Stimulated activated CD4-positive, alpha-beta T cell treated with anti-CD3 and anti-CD28 coated beads, Interleukin-4, amount 100 ng/mL, for 1 hour (primary cell): Measurements from ENCODE around the gene CKAP2.
"Not testable (repeated sequence)": the region's sequence is repeated elsewhere in the genome, so short reads cannot be mapped to it uniquely, and the experiment has no call there.

Experiments
- DNase-seq: peaks from one replicate; pipeline ENCODE4 v3.0.0-alpha.2; 2020

CKAP2 gene, protein sequence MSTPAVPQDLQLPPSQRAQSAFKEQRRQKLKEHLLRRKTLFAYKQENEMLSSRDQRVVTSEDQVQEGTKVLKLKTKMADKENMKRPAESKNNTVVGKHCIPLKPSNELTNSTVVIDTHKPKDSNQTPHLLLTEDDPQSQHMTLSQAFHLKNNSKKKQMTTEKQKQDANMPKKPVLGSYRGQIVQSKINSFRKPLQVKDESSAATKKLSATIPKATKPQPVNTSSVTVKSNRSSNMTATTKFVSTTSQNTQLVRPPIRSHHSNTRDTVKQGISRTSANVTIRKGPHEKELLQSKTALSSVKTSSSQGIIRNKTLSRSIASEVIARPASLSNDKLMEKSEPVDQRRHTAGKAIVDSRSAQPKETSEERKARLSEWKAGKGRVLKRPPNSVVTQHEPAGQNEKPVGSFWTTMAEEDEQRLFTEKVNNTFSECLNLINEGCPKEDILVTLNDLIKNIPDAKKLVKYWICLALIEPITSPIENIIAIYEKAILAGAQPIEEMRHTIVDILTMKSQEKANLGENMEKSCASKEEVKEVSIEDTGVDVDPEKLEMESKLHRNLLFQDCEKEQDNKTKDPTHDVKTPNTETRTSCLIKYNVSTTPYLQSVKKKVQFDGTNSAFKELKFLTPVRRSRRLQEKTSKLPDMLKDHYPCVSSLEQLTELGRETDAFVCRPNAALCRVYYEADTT

DNA sequence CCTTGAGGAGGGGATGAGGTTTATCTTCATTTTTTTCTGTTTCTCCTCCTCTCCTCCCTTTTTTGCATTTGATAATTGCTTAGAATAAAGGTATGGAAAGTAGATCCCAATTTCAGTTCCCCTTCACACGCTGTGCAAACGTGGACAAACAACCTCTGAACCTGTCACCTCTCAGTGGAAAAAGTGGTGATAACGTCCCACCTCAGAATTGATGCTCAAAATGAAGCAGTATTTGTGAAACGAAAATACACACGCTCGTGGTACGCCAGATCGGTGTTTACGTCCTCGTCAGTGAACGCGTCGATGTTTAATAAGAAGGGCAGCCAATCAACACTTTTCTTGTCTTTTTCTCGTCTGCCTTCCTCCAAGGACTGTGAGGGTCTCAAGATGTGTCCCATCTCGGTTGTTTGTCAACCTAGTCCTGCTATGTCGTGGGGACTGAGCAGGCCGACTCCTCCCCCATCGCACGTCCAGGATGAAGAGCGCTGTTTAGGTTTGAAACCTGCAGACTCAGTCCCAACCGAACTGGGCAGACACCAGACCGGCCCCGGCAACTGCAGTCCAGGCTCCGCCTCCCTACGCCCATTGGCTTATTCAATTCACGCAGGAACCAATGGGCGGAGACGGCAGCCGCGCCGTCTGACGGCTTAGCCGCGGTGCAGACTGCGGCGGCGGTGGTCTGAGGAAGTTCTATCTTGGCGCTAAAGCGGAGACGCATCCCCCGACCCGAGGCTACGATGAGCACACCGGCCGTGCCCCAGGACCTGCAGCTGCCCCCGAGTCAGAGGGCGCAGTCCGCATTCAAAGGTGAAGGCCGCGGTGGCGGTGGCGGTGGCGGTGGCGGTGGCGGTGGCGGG, at the start of gene CKAP2:
Gene CKAP2, plus strand, starts transcription at position 659 of the 857 bp plus-strand sequence. Its CDS starts 79 bp downstream, at position 738.
- peak; percentile 93 for DNase-seq

DNA sequence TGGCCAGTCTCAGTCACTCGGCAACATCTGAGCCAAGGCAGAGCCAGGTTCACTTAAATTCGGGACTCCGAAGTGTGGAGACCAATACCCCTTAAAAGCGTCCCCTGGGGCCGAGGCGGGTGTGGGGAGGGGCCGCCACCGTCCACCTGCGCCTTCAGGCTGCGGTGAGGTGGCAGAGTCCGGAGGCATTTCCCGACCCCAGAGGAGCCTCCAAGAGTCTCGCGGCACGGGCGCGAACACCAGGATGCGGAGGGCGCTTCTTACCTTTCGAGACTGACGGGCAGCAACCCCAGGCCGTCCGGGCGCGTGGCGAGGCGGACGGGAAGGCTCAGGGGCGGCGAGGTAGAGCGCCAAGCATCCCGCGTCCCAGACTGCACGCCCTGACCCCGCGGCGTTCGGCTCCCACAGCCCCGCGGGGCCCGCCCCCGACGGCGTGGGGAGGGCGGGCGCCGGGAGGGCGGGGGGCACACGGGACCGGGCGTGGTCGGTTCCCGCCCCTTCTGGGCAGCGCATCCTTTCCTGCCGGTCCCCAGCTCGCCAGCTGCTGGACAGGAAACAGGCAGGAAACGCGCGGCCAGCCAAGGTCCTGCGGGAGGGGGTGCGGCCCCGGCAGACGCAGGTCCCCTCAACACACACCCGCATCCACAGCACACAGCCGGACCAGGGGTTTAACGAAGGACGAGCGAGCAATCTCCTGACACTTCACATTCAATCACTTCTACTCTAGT, 49.3 kb upstream of the CKAP2 start, which contains the start of gene THSD1:
Gene THSD1, minus strand, starts transcription at position 406 of the 728 bp plus-strand sequence. CDS start 3,572 bp downstream, outside the sequence.
- DNase-seq = peak; percentile 9

DNA sequence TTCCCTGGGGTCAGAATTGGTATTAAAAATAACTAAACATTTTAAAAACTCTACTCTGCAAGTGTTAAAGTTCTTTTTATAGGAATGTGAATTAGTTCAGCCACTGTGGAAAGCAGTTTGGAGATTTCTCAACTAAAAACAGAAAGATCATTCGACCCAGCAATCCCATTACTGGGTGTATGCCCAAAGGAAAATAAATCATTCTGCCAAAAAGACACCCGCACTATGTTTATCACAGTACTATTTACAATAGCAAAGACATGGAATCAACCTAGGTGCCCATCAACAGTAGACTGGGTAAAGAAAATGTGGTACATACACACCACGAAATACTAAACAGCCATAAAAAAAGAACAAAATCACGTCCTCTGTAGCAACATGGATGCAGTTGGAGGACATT, 48.6 kb upstream of the CKAP2 start:
- no peak for DNase-seq

DNA sequence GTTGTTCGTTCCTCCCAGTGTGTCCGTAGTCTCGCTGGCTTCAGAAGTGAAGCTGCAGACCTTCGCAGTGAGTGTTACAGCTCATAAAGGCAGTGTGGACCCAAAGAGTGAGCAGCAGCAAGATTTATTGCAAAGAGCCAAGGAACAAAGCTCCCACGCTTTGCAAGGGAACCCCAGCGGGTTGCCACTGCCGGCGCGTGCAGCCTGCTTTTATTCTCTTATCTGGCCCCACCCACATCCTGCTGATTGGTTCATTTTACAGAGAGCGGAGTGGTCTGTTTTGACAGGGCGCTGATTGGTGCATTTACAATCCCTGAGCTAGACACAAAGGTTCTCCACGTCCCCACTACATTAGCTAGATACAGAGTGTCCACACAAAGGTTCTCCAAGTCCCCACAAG, 47.8 kb upstream of the CKAP2 start:
- not testable (repeated sequence) for DNase-seq

DNA sequence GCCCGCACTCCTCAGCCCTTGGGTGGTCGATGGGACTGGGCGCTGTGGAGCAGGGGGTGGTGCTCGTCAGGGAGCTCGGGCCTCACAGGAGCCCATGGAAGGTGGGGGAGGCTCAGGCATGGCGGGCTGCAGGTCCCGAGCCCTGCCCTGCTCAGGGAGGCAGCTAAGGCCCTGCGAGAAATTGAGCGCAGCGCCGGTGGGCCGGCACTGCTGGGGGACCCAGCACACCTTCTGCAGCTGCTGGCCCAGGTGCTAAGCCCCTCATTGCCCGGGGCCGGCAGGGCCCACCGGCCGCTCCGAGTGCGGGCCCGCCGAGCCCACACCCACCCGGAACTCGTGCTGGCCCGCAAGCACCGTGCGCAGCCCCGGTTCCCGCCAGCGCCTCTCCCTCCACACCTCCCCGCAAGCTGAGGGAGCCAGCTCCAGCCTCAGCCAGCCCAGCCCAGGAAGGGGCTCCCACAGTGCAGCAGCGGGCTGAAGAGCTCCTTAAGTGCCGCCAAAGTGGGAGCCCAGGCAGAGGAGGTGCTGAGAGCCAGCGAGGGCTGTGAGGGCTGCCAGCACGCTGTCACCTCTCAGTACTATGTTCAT, 47.1 kb upstream of the CKAP2 start:
- DNase-seq = not testable (repeated sequence)

DNA sequence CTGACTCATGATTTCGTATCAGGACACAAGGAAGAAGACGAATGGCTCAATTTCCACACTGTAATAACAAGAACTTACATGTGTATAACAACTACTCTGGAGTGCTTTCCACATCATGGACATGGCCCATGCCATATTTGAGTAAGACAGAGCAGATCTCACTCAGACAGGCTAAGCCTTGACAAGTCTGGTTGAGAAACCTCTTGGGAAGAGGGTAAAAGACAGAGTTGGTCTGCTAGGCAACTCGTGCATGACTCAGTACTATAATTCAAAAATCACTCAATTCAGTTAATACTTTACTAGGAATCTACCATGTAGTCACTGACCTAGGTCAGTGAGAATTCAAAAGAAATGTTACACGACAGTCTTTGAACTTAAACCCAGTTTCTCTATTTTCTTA, 43.6 kb upstream of the CKAP2 start:
- DNase-seq = no peak

DNA sequence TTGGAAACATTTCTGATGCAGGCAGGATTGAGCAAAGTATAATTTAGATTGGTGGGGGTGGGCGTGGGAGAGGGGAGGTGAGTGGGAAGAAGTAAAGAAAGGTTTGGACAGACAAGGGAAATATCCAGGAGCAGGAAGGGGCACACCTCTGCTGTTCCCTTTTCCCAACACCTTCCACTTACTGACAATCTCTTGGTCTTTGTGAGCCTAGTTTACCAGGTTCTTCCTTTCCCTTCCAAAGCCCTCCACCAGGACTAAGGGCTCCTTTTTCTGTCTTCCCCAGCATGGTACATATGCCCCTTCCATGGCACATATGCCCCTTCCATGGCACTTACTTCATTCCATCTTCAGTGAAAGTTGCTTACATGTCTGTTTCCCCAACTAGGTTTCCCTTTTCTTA, 43.1 kb upstream of the CKAP2 start:
- no peak for DNase-seq

DNA sequence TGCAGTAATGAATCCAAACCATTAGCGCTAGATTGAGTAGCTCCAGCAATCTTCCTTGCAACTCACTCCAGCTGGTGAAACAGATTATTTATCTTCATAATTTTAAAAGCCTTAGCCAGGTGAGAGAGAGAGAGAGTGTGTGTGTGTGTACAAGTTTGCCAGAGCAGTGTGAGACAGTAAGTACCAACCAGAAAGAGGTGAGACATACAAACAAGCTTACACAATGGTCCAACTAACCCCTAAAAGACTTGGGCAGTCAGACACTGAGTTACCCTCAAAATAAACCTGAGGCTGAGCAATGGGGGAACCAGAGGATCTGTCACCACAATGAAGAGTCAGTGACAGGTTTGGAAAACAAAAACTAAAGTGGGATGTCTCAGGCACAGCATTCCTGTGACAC, 41.2 kb upstream of the CKAP2 start:
- no peak for DNase-seq

DNA sequence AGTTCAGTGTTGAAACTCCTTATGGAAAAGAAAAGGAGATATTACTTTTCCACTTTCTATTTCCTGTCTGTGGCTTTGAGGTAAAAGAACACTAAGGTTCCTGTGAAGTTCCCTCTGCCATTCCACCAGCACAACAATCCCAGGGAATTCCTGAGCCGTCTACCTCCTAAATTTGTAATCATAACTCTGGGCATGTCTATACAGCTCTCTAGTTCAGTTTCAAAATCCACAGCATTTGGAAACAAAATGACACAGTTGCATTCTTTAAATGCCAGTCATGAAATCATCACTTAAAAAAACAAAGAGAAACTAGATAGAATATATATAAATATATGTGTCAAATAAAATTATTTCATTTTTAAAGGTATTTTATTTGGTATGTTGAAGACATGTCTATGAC, 40.3 kb upstream of the CKAP2 start:
- DNase-seq = no peak

DNA sequence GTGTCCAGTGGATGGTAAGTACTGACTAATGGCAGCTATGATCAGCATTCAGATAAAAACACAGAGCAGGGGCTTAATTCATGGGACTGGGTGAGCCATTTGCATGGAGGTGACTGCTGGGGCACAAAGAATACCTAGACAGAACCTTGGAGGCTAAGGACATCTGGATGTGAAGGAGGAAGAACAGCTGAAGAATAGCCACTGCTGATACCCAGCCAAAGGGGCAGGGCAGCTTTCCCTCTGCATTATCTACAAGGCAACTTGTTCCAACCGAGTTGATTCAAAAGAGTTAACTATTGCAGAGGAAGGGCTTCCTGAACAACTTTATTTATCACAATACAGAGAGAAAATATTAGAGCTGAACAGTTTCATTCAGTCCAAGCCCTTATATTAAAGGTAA, 36.2 kb upstream of the CKAP2 start:
- DNase-seq = no peak

DNA sequence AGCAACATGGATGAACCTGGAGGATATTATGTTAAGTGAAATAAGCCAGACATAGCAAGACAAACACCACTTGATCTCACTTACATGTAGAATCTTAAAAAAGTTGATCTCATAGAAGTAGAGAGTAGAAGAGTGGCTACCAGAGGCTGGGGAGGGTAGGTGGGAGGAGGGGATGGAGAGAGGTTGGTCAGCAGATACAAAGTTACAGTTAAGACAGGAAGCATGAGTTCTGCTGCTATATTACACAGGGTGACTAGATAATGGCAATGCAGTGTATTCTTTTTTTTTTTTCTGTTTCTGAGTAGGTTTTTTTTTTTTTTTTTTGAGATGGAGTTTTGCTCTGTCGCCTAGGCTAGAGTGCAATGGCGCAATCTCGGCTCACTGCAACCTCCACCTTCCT, 34.1 kb upstream of the CKAP2 start:
- DNase-seq = no peak

DNA sequence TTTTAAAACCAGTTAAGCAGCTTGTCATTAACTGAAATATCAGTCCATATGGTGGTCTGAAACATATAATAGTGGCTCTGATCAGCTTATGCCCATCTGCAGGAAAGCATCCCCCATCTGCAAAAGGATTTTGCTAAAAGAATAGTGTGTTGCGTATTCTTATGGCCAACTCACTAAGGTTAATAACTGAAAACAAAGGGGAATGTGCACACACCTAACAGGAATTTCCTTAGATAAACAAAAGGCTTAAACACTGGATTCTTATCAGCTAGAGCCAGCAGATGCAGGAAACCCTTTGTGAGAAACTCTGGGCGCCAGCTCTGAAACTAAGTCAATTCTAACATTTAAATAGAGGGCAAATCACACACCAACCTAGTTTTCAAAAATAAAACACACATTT, 27.0 kb upstream of the CKAP2 start:
- no peak for DNase-seq

DNA sequence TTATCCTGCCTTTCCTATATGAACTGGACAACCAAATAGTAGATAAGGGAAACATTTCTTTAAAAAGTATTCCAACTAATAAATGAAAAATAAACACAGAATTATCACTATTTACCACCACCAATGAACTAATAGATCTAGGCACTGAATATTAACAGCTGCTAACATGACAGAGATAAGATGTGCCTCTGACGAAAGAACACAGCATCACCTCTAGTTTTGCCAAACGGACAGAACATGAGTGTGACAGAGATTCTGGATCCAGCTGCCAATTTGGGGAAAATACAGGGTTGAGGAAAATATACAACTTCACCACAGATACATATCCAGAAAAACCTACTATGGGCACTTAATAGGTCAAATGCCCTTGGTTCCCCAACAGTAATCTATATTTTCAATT, 22.8 kb upstream of the CKAP2 start:
- DNase-seq = no peak

DNA sequence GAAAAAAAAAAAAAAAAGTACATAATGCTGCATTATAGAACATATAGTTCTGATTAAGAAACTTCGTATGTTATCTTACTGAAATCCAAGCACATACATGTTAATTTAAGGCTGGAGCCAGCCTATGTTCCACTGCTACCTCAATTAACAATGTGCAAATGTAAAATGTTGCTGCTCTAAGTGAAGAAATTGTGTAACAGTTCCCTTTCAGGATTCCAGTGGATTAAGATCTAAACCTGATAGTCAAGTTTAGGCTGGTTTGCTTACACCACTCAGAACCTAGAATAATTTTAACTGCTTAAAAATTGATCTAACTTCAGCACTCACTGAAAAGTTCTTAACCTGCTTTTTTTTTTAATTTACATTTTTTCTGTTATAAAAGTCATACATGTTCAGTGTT, 9.0 kb upstream of the CKAP2 start:
- no peak for DNase-seq

DNA sequence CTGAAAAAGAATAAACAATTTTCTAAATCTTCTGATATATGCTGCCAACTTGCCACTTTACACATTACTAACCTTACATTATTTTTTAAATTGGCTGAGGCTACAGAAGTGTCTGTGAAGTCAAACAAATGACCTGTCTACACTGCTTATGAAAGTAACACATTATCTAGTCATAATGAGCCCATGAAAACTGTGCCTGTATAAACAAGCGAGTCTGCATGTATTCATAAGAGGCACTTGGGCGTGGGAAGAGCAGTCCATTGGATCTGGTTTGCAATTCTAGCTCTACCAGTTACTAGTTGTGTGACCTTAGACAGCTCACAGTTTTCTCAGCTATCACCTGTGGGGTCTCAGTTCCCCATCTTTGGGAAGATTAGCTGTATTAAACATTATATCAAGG, 7.9 kb upstream of the CKAP2 start:
- no peak for DNase-seq

DNA sequence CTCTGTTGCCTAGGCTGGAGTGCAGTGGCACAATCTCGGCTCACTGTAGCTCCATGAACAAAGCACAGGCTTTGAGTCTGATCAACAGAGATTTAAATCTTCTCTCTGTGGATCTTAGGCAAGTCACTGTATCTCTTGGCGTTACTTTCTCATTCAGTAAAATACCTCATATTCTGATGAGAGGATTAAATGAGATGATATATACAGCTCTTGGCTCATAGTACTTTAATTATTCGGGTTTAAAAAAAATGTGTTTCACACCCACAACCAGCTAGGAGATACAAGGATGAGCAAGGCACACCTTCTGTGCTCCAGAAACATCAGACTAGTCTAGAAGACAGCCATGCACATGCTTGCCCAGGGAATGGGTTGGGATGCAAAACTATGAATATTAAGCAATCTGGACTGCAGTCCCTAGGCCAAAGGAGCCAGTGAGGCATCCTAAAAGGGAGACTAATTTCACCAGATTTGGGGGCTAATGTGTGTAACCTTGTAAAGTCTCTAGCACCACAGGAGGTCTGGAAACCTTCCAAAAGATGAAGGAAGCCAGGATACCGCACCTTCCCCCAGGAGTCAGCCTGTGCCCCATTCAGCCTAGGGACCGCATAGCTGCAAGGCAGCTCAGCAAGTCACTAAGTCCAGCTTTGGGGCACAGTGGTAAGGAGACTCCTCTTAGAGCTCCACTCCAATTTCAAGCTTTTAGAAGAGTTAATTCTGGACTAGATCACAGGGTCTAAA, 7.3 kb upstream of the CKAP2 start:
- no peak for DNase-seq

DNA sequence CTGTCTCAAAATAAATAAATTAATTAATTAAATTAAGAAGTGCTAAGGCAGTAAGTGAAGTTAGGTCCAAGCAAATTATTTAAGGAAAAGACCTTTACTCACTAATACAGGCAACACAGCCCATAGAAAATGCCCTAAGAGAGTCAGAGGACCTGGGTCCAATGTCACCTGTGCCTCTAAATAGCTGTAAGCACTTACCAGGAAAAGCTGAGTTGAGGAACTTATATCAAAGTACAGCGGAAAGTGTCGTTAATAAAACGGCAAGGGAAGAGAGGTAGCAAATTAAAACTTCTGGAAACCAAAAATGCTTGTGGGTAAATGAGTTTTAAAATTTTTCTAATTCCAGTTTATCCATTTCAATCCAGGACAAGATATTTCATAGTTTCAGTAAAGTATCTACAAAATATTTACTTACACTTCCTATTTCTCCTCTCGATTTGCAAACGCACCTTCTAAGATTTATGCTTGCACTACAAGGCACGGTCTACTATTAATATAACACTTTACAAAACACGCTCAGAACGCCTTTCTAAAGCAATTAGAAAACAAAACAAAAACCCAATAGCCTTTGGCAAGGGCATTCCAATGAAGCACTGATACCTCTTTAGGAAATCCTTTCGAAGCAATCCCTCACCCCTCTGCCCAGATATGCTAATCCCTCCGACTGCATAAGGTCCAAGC, 5.8 kb upstream of the CKAP2 start:
- DNase-seq = no peak

DNA sequence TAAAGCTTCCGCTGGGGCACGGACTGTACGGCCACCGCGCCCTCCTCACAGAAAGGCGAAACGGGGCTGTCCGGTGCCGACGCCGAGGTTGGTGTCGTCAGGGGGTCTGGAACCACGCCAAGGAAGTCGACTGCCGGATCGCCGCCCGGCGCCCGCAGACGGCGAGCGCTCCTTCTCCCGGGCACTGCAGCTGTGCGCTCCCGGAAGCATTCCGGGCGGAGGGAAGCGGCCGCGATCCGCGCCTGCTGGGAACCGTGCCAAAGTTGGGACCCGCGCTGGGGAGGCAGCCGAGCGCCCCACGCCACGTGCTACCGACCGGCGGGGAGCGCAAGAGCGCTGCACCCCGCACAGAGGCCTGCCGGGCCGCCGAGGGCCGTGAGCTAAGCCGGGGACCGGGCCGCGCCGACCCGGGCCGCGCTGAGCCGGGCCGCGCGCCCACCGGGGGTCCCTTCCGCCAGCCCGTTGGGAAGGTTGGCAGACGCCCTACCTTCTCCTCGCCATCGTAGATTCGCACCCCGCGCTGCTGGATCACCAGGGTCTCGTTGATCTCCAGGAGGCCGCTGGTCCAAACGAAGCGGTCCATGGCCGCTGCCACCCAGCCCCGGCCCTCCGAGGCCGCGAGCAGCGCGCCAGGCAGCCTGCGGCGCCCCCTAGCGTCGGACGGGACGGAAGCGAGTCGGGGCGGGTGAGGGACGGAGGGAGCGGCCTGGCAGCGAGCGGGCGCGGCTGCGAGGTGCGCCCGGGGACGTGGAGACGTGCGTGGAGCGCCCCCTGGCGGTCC, 5.1 kb upstream of the CKAP2 start, which contains the start of gene VPS36:
Gene VPS36, minus strand, starts transcription at position 623 of the 781 bp plus-strand sequence. Its CDS starts 40 bp downstream, at position 583.
- peak; percentile 97 for DNase-seq

DNA sequence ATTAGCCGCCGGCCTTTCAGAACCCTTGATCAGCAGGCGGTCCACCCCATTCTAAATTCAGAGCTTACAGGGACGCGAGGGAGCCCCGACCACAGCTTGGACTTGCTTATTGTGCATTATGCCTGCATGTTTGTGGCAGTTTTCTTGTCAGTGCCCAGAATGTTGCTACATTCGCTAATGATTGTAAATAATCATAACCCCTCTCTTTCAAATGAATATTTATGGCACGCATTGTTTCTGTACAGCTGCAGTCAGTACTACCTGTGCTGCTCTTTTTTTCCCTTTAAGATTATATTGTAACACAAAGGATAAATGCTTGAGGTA, 4.5 kb upstream of the CKAP2 start:
- no peak for DNase-seq
